Forelimb muscle (tissue), 1 donor: ENCODE measurements around the gene PSMD12. TPM values are rescaled to one million over a fixed set of nuclear protein-coding genes. Genes with fewer than 3 reads are reported as not detected.
"Not testable (repeated sequence)": the region's sequence is repeated elsewhere in the genome, so short reads cannot be mapped to it uniquely, and the experiment has no call there.

ENCODE experiments used
- DNase-seq: peaks from one replicate; pipeline ENCODE4 v3.0.0-alpha.2; 2013; ENCODE audit warnings: low read depth
- polyA plus RNA-seq: library from polyadenylated mRNA; unstranded; fragments of 120-200 nt; gene quantifications from one replicate; pipeline ENCODE4 v1.2.1, GENCODE V29; 2013; ENCODE audit not compliant: insufficient read length

The PSMD12 gene
- 33.1 TPM for polyA plus RNA-seq

DNA sequence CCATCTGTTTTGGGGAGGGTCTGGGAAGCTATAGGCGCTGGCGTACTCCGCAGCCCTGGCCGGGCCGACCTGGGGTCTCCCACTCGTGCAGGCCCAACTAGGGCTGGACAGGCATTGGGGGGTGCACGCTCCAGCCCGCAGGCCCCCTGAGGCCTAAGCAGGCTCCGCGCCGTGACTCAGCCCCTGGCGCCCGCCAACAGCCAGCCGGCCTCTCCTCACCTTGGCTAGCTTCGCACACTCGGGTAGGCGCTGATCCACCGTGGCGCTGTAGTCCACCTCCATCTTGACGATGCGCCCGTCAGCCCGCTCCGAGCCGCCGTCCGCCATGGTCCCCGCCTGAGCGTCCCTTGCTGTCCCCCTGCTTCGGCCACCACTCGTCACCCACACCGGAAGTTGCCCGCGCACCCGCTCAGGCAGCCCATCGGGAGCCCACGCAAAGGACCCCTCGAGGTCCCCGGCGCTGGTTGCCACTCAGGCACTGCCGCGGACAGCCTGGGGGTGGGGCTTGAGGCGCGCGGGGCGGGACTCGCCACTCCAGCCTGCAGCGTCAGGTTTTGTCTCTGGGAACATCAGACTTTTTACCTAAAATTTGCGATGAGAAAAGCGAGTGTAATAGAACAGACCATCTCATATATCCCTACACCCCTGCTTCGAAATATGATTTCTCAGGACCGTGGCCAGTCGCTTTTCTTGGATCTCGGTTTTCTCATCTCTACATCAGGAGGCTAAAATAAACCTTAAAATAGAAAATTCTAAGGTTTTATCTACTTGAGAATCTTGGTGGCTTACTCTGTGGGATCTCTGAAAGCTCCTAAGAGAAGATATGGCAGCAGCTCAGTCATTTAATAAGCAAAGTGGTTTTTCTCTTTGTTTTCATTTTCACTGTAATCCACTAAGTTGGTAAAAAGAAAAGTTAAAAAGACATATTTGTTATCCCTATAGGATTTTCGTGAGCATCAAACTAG is at the start of gene PSMD12:
Gene PSMD12 (minus strand): TSS at position 385 of the 965 bp plus-strand sequence. CDS start 58 bp downstream, at position 327.
- DNase-seq = peak; percentile 52

DNA sequence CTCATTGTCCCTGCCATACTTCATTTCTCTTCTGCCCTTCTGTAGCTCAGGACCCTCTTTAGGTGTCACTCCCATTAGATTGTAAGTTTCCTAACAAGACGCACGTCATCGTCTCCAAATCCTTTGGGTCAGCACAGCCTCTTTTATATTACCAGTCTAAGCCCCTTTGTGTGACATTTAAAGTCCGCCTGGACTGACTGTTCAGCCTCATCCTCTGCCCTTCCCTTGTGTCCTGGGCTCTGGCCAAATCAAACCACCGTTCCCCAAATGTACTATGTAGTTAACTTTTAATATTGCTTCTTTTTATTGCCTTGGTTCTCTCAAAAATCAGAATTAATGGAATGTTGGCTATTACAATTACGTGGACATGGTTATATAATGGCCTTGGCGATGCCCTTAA is 48.9 kb upstream of the PSMD12 start:
- DNase-seq = no peak

- DNase-seq = no peak
Measured at GRCh38 chr17:67414559-67414958, 48.2 kb upstream of the PSMD12 start.

DNA sequence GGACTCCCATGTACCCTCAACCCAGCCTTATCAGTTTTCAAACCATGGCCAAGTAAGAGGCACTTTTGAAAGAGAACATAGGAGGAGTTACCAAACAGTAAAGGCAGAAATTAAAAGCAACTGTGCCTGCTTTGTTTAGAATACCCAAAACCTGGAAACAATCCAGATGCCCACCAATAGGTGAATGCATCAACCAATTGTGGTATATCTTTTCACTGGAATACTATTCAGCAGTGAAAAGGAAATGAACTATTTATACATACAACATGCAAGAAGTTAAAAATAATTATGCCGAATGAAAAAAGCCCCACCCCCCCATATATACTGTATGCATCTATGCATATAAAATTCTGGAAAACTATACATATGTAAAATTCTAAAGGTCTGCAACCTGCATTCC is 47.8 kb upstream of the PSMD12 start:
- no peak for DNase-seq

DNA sequence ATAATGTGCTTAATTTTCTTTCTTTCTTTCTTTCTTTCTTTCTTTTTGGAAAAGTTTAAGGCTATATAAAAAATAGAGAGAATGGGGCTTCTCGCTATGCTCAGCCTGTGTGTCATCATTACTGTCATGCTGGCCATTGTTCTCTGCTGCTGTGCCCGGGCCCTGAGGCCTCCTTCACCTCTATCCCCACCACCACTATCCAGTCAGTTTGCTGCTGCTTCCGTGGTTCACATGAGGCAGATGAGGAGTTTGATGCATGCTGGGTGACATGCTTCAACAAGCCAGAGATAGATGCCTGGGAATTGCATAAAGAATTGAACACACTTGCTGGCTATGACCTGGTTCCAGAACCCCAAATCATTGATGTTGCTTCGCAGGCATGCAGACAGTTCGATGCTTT is 47.0 kb upstream of the PSMD12 start:
- DNase-seq = no peak

GRCh38 chr17:67412941-67413340 is 46.6 kb upstream of the PSMD12 start:
- DNase-seq = no peak

DNA sequence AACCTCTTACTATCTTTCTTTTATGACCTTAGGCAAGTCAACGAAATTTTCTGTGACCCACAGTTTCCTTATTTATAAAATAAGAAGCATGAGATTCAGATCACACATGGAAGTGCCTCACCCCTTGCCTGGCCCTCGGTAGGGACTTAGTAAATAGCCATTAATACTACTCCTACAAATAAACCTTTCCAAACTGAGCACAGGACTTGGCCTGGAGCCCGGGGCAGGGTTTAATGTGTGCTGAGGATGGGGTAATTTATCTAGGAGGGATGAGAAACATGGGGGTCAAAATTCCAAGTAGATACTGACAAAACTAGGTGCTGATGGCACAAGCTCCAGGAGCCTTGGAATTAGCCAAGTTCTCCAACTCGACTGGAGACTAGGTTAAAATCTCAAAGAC is 45.7 kb upstream of the PSMD12 start:
- DNase-seq = no peak

- no peak for DNase-seq
Measured at GRCh38 chr17:67411397-67411796, 45.0 kb upstream of the PSMD12 start.

DNA sequence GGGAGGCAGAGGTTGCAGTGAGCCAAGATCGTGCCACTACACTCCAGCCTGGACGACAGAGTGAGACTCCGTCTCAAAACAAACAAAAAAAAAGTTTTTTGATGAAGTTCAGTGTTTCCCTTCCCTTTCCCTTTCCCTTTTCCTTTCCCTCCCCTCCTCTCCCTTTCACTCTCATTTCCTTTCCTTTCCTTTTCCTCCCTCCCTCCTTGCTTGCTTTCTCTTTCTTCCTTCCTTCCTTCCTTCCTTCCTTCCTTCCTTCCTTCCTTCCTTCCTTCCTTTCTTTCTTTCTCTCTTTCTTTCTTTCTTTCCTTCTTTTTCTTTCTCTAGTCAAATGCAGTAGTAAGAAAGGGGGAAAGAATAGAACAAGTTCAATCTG is 42.1 kb upstream of the PSMD12 start:
- DNase-seq = not testable (repeated sequence)

- DNase-seq = no peak
Measured at GRCh38 chr17:67403483-67403882, 37.1 kb upstream of the PSMD12 start.

GRCh38 chr17:67403065-67403464 is 36.7 kb upstream of the PSMD12 start:
- no peak for DNase-seq

- DNase-seq = no peak
Measured at GRCh38 chr17:67401598-67402504, 35.5 kb upstream of the PSMD12 start.

DNA sequence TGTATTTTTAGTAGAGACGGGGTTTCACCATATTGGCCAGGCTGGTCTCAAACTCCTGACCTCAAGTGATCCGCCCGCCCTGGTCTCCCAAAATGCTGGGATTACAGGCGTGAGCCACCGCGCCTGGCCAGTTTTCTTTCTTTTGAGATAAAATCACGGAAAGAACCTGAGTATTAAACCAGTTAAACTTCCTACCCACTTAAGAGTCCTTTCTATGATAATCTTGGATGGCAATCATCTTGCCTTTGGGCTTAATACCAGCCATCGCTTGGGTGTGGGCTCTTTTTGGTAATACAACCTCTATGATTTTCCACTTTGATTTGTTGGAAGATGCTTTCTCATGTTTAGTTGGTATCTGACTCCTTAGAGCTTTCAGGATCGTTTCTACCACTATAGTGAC is 34.7 kb upstream of the PSMD12 start:
- no peak for DNase-seq

- no peak for DNase-seq
Measured at GRCh38 chr17:67400193-67400592, 33.8 kb upstream of the PSMD12 start.

DNA sequence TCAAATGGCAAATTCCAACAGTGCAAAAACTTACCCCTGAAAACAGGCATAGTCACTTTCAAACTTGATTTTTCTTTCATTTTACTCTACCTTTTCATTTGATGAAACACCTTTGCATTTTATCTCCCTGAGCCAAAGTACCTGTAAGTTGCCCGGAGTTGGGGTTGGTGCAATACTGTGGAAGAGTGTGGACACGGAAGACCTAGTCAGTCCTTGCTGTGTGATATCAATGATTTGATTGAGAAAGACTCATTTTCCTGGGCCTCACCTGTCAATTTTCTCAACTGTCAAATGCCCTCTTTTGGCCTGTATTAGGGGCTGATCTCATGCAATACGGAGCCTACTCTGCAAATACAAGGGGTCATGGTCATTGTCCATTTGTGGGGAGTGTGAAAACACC is 33.3 kb upstream of the PSMD12 start:
- no peak for DNase-seq

DNA sequence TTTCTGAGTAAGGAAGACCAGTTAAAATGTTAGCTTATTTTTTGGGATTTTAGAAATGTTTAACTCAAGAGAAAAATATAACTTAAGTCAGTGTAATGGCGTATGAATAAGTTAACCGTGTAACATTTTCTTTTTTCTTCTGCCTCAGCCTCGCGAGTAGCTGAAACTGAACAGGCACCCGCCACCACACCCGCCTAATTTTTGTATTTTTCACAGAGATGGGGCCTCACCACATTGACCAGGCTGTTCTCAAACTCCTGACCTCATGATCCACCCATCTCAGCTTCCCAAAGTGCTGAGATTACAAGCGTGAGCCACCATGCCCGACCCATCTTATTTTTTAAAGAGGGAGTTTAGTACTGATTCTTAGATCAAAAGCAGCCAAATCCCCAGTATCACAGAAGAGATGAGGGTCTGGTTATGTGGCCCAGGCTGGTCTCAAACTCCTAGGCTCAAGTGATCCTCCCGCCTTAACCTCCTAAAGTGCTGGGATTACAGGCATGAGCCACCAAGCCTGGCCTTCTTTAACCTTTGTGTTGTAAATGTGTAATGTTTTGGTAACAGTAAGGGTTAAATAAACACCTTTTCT is 27.5 kb upstream of the PSMD12 start:
- no peak for DNase-seq

GRCh38 chr17:67392111-67392510 is 25.7 kb upstream of the PSMD12 start:
- DNase-seq = no peak

DNA sequence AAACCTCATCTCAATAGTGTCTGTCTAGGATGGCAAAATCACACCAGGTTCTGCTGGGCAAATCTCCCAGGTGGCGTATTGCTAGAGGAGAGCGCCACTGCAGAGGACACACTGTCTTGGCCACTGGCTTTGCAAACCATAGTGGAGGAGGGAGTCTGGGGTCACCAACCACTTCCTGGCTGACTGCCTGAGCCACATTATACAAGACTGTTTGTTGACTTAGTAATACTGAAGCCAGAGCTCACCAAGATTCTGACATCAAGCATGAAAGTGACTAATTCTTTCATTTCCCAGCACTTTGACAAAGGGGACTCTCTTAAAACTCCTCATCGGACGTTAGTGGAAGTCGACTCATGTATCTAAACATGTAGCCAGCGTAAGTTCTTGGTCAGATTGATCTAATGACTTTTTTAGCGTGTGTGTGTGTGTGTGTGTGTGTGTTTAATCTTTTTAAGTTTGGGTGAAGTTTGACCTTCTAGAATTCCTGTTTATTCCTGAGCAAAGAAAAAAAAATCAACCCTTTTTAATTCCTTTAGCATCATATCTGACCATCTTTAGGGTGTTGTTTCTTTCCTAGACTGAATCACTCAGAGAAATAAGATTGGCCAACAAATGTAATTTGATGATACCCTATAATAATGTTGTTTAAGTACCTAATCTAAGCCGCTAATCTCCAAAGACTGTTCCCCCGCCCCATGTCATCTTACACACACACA is 24.4 kb upstream of the PSMD12 start:
- DNase-seq = no peak

GRCh38 chr17:67390006-67390645 is 23.7 kb upstream of the PSMD12 start:
- DNase-seq = no peak

GRCh38 chr17:67388986-67389385 is 22.6 kb upstream of the PSMD12 start:
- no peak for DNase-seq

DNA sequence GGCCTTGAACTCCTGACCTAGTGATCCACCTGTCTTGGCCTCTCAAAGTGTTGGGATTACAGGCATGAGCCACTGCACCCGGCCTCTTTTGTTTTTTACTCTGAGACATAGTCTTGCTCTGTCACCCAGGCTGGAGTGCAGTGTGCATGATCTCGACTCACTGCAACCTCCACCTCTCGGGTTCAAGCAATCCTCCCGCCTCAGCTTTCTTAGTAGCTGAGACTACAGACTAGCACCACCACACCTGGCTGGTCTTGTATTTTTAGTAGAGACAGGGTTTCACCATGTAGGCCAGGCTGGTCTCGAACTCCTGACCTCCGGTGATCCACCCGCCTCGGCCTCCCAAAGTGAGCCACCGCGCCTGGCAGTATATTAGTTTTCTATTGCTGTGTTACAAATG is 22.2 kb upstream of the PSMD12 start:
- DNase-seq = not testable (repeated sequence)
